Panc1 (cell line): ENCODE results near the gene NPSR1.

ENCODE experiments used
- POLR2AphosphoS5 ChIP-seq: IDR thresholded peaks from 2 replicates; pipeline ENCODE4 v1.6.1; 2012; ENCODE audit warnings: mild to moderate bottlenecking, low read depth, low read length, moderate library complexity
- SIN3A ChIP-seq: IDR thresholded peaks from 2 replicates; pipeline ENCODE4 v1.6.1; 2012; ENCODE audit warnings: low read depth, mild to moderate bottlenecking, low read length, moderate library complexity, borderline replicate concordance; ENCODE audit not compliant: insufficient read depth
- TCF7L2 ChIP-seq: IDR thresholded peaks from 2 replicates; pipeline ENCODE4 v1.6.1; 2011; ENCODE audit warnings: mild to moderate bottlenecking, low read depth, low read length, inconsistent platforms
- TF ChIP-seq, protein P1 (sequence below): fragments of 450-650 bp; IDR thresholded peaks from 2 replicates; pipeline ENCODE4 v1.5.1; 2017; ENCODE audit warnings: mild to moderate bottlenecking
- TF ChIP-seq, protein P2 (sequence below), 2 experiments: IDR thresholded peaks; 2 replicates each; pipeline ENCODE4 v1.6.1; 2011 to 2012; ENCODE audit warnings: low read depth in 2 of 2, control low read depth in 1 of 2, low read length in 1 of 2, mild to moderate bottlenecking in 1 of 2, moderate library complexity in 1 of 2; ENCODE audit not compliant: insufficient read depth in 1 of 2

DNA sequence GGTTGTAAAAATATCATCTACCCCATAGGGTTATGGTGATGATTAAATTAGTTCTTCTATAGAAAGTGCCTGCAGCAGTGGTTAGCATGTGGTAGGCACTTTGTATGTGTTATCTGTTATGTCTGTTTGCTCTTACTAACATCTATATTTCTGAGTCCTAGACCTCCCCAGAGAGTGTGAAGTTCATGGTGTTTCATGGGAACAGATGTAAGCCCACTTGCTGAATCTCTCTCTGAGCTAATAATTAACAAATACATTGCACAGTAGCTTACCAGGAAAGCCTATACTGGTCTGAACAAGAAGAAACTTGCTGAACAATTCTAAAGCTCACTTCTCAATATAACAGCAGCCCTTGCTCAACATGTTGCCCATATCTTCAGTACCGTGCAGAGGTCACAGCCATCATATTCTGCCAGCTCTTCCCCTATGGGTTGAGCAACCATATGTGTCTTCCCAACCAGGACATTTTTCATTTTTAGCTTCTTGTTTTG lies 100.1 kb downstream of the NPSR1 start:
- TF ChIP-seq, protein P1, sequence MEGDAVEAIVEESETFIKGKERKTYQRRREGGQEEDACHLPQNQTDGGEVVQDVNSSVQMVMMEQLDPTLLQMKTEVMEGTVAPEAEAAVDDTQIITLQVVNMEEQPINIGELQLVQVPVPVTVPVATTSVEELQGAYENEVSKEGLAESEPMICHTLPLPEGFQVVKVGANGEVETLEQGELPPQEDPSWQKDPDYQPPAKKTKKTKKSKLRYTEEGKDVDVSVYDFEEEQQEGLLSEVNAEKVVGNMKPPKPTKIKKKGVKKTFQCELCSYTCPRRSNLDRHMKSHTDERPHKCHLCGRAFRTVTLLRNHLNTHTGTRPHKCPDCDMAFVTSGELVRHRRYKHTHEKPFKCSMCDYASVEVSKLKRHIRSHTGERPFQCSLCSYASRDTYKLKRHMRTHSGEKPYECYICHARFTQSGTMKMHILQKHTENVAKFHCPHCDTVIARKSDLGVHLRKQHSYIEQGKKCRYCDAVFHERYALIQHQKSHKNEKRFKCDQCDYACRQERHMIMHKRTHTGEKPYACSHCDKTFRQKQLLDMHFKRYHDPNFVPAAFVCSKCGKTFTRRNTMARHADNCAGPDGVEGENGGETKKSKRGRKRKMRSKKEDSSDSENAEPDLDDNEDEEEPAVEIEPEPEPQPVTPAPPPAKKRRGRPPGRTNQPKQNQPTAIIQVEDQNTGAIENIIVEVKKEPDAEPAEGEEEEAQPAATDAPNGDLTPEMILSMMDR: no peak
- no peak for TF ChIP-seq POLR2AphosphoS5
- TF ChIP-seq, protein P2, sequence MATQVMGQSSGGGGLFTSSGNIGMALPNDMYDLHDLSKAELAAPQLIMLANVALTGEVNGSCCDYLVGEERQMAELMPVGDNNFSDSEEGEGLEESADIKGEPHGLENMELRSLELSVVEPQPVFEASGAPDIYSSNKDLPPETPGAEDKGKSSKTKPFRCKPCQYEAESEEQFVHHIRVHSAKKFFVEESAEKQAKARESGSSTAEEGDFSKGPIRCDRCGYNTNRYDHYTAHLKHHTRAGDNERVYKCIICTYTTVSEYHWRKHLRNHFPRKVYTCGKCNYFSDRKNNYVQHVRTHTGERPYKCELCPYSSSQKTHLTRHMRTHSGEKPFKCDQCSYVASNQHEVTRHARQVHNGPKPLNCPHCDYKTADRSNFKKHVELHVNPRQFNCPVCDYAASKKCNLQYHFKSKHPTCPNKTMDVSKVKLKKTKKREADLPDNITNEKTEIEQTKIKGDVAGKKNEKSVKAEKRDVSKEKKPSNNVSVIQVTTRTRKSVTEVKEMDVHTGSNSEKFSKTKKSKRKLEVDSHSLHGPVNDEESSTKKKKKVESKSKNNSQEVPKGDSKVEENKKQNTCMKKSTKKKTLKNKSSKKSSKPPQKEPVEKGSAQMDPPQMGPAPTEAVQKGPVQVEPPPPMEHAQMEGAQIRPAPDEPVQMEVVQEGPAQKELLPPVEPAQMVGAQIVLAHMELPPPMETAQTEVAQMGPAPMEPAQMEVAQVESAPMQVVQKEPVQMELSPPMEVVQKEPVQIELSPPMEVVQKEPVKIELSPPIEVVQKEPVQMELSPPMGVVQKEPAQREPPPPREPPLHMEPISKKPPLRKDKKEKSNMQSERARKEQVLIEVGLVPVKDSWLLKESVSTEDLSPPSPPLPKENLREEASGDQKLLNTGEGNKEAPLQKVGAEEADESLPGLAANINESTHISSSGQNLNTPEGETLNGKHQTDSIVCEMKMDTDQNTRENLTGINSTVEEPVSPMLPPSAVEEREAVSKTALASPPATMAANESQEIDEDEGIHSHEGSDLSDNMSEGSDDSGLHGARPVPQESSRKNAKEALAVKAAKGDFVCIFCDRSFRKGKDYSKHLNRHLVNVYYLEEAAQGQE (IDR thresholded peaks at IDR 0.05; ENCODE audit: insufficient read depth in 1 of 2, low read depth in 2 of 2, low read length in 1 of 2): no peak
- no peak for TF ChIP-seq TCF7L2
- no peak for TF ChIP-seq SIN3A
